Left lung (tissue), 10 donors: Measurements from ENCODE around the gene LGALS4. TPM values are rescaled to one million over a fixed set of nuclear protein-coding genes. Genes with fewer than 3 reads are reported as not detected.
"Not testable (repeated sequence)": the region's sequence is repeated elsewhere in the genome, so short reads cannot be mapped to it uniquely, and the experiment has no call there.

Experiments
- ATAC-seq: fragments of 200-7000 bp; cut with Tn5 transposase; one replicate; pipeline ENCODE4 v1.9.1; 2020; ENCODE audit warnings: moderate library complexity
- DNase-seq, 4 donors: peaks; one replicate each; pipeline ENCODE4 v3.0.0-alpha.2; 2013 to 2020
- H3K27ac ChIP-seq, 2 donors: fragments of 200-600 bp; sonication (generic) in 1 of 2; one replicate each; pipeline versions ENCODE4 v1.5.0 to v1.8.0; 2020 to 2021
- H3K27me3 ChIP-seq, 2 donors: fragments of 200-600 bp; sonication (generic) in 1 of 2; one replicate each; pipeline versions ENCODE4 v1.5.0 to v1.8.0; 2020 to 2021
- H3K36me3 ChIP-seq, 2 donors: fragments of 200-600 bp; sonication (generic) in 1 of 2; one replicate each; pipeline versions ENCODE4 v1.5.0 to v1.8.0; 2020 to 2021
- H3K4me1 ChIP-seq, 2 donors: fragments of 200-600 bp; one replicate each; pipeline ENCODE4 v1.8.0; 2021
- H3K4me3 ChIP-seq, 2 donors: fragments of 200-600 bp; sonication (generic) in 1 of 2; one replicate each; pipeline versions ENCODE4 v1.5.0 to v1.8.0; 2020 to 2021; ENCODE audit warnings: mild to moderate bottlenecking in 1 of 2
- H3K9me3 ChIP-seq, 2 donors: fragments of 200-600 bp; sonication (generic) in 1 of 2; one replicate each; pipeline versions ENCODE4 v1.5.0 to v1.8.0; 2020 to 2021
- intact Hi-C, 2 donors: fragments of 100-400 bp; cut with DNase I; formaldehyde crosslinking; loops; one replicate each; pipeline versions ENCODE4 v1.11.2 to v1.14.2; 2022
- polyA plus RNA-seq, 6 donors: library from polyadenylated mRNA; unstranded; fragments of 120-200 nt; gene quantifications; one replicate each; pipeline ENCODE4 v1.2.1, GENCODE V29; 2013; ENCODE audit not compliant: insufficient read length in 6 of 6
- total RNA-seq, 2 donors: library from RNA; stranded (reverse); fragmentation: NEBNext Ultra II Directional; extraction: Animal tissue kit (Norgen Biotek cat#: 25700); gene quantifications; one replicate each; pipeline ENCODE4 v1.2.1, GENCODE V29; 2021
- TF ChIP-seq, protein P1 (sequence below), 2 donors: fragments of 200-600 bp; sonication (generic) in 1 of 2; IDR thresholded peaks; one replicate each; pipeline versions ENCODE4 v1.5.0 to v1.8.0; 2021; ENCODE audit warnings: antibody characterized with exemption in 2 of 2
- donor health status: DM: no; HTN: yes; CAD: no.
- donor health status: DM: no; HTN: no; CAD: no.

Gene LGALS4
- total and polyA plus RNA-seq, 8 donors = 0.64 to 3.4 (median 1.8) TPM

DNA sequence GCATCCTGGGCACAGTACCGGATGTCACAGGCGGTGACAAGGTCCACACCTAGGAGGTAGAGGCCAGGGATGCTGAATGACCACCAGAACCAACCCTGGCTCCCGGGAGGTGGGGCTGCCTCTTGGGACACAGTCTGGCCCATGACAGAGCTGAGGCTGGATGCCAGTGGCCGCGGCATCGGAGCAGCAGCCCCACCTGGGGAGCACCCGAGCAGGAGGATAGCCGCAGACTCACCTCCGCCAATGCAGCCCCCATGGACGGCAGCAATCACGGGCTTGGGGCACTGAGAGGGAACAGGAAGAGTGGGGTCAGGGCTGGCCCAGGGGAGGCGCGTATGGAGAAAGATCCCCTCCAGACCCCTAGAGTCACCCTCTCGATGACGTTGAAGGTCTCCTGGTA lies 4.3 kb upstream of the LGALS4 start:
- H3K9me3 ChIP-seq = no peaks in the 10 kb centered on the region
- DNase-seq (no peak), ATAC-seq (no peak)
- no peak overlapping the region for H3K4me3 ChIP-seq
- H3K27ac ChIP-seq = no peak overlapping the region
- TF ChIP-seq, protein P1, sequence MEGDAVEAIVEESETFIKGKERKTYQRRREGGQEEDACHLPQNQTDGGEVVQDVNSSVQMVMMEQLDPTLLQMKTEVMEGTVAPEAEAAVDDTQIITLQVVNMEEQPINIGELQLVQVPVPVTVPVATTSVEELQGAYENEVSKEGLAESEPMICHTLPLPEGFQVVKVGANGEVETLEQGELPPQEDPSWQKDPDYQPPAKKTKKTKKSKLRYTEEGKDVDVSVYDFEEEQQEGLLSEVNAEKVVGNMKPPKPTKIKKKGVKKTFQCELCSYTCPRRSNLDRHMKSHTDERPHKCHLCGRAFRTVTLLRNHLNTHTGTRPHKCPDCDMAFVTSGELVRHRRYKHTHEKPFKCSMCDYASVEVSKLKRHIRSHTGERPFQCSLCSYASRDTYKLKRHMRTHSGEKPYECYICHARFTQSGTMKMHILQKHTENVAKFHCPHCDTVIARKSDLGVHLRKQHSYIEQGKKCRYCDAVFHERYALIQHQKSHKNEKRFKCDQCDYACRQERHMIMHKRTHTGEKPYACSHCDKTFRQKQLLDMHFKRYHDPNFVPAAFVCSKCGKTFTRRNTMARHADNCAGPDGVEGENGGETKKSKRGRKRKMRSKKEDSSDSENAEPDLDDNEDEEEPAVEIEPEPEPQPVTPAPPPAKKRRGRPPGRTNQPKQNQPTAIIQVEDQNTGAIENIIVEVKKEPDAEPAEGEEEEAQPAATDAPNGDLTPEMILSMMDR (IDR thresholded peaks at IDR 0.05) = no peak
- intact Hi-C loops = no loop called here
- no peaks in the 10 kb centered on the region for H3K27me3 ChIP-seq
- H3K4me1 ChIP-seq = no peaks in the 10 kb centered on the region
- H3K36me3 ChIP-seq = peaks cover 0 to 68% of the 10 kb centered on the region in 2 donors

DNA sequence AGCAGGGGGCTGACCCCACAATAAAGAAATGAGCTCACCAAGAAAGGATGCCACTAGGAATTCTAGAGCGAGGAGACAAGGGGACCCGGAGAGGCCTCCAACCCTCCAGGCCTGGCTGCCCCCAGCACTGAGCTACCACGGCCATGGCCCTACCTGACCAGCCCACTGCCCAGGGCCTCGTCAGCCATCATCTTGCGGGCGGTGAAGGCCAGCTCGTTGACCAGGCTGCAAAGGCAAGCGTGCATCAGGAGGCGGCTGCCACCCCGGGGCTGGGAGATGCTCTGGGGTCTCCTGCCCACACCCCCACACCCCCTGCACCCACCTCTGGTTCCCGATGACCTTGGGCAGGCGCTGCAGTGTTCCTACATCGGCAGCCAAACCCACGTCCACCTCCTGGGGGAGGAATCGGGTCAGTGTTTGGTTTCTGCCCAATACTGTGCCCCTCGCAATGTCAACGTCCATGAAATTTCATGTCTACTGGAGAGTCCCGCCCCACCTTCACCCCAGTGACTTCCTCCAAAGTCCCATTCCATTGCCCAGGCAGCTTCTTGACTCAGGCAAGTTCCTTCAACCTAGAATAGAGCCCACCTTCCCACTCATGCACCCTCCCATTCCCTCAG lies 3.5 kb upstream of the LGALS4 start:
- H3K4me1 ChIP-seq = no peaks in the 10 kb centered on the region
- TF ChIP-seq, protein P1 (IDR thresholded peaks at IDR 0.05) = no peak
- H3K4me3 ChIP-seq = no peak overlapping the region
- intact Hi-C loops = no loop called here
- DNase-seq (no peak), ATAC-seq (no peak)
- no peaks in the 10 kb centered on the region for H3K27me3 ChIP-seq
- no peaks in the 10 kb centered on the region for H3K9me3 ChIP-seq
- H3K36me3 ChIP-seq = peaks cover 0 to 61% of the 10 kb centered on the region in 2 donors
- no peak overlapping the region for H3K27ac ChIP-seq

DNA sequence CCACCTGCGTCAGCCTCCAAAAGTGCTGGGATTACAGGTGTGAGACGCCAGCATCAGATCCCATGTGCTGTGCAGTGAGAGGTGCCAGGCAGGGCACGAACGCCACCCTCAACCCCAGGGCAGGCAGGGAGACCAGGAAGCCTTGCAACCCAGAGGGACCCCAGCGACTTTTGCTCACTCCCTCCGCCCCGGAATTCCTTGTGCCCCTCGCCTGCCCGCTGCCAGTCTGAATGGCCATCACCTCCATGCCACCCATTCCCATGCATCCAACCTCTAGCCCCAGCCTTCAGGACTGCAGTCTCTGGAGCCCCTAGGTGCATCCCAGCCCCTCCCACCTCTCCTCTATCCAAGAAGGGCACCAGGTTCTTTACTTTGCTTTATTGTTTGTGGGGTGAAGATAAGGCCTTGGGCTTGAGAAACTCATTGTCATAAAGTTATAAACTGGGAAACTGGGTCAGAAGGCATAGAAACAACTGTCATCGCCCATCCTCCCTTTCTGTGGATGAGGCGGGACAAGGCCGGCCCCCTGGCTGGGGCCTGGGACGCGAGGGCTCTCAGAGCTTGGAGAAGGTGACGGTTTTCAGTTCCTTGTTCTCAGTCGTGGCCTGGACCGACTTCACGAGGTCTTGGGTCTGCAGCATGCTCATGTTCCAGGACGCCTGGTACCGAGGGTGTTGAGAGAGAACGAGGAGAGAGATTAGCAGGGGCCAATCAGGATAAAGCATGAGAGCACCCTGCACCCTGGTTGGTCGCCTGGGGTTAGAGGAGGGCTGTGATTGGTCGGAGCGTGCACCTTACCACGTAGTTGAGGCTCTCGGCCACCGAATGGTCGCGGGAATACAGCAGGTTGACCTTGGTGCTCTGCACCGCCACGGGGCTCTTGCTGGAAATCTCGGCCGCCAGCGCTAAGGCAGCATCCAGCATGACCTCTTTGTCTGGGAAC lies 2.6 kb upstream of the LGALS4 start:
- H3K36me3 ChIP-seq = peaks cover 0 to 54% of the 10 kb centered on the region in 2 donors
- no peak overlapping the region for H3K4me3 ChIP-seq
- H3K27ac ChIP-seq = no peak overlapping the region
- ATAC-seq = no peak
- no peaks in the 10 kb centered on the region for H3K4me1 ChIP-seq
- intact Hi-C loops = no loop called here
- TF ChIP-seq, protein P1 (IDR thresholded peaks at IDR 0.05) = no peak
- no peak for DNase-seq
- no peaks in the 10 kb centered on the region for H3K27me3 ChIP-seq
- no peaks in the 10 kb centered on the region for H3K9me3 ChIP-seq

DNA sequence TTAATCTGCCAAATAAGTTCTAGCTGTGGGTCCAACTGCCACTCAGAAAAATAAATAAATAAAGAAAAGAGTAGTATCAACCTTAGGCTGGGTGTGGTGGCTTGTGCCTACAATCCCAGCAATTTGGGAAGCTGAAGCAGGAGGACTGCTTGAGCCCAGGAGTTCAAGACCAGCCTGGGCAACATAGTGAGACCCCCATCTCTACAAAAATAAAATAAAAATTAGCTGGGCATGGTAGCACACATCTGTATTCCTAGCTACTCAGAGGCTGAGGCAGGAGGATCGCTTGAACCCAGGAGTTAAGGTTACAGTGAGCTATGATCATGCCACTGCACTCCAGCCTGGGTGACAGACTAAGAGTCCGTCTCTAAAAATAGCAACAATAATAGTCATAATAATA lies 1.2 kb upstream of the LGALS4 start:
- H3K4me3 ChIP-seq, DNase-seq, intact Hi-C loops, H3K4me1 ChIP-seq, H3K27me3 ChIP-seq, ATAC-seq, H3K9me3 ChIP-seq, H3K27ac ChIP-seq: not testable (repeated sequence)
- H3K36me3 ChIP-seq = peaks cover 0 to 46% of the 10 kb centered on the region in 2 donors

DNA sequence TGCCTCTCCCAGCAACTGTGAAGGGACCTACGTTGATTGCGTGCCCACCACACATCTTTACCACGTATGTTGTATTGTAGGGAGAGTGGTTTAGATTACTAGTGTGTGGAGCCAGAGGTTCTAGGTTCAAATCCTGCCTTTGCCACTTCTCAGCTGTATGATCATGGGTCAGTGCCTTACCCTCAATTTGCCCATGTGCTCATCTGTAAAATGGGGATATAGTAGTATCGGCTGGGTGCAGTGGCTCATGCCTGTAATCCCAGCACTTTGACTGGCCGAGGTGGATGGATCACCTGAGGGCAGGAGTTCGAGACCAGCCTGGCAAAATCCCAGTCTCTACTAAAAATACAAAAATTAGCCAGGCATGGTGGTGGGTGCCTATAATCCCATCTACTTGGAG lies 578 bp upstream of the LGALS4 start:
- Histone ChIP-seq H3K27me3 (no peaks in the 10 kb centered on the region), H3K4me1 (no peaks in the 10 kb centered on the region), H3K4me3 (no peak overlapping the region), H3K36me3 (peaks cover 0 to 41% of the 10 kb centered on the region in 2 donors), H3K27ac (no peak overlapping the region), H3K9me3 (no peaks in the 10 kb centered on the region)
- ATAC-seq (no peak), DNase-seq (no peak)
- TF ChIP-seq, protein P1 (IDR thresholded peaks at IDR 0.05) = no peak
- intact Hi-C loops = no loop called here
